Neural progenitor cell (in vitro differentiated cells): Measurements from ENCODE around the gene IFT172.
A peak's percentile ranks its signal among the peaks of the same experiment; 100 is the strongest.

Source experiments
- EZH2 ChIP-seq: fragments of 200-600 bp; sonication (generic); IDR thresholded peaks from 2 replicates; pipeline ENCODE4 v1.6.1; 2017; ENCODE audit warnings: antibody characterized with exemption, mild to moderate bottlenecking, moderate library complexity
- TF ChIP-seq, protein P1 (sequence below): fragments of 200-600 bp; sonication (generic); IDR thresholded peaks from 2 replicates; pipeline ENCODE4 v1.5.1; 2017; ENCODE audit warnings: antibody characterized with exemption, mild to moderate bottlenecking

- TF ChIP-seq, protein P1, sequence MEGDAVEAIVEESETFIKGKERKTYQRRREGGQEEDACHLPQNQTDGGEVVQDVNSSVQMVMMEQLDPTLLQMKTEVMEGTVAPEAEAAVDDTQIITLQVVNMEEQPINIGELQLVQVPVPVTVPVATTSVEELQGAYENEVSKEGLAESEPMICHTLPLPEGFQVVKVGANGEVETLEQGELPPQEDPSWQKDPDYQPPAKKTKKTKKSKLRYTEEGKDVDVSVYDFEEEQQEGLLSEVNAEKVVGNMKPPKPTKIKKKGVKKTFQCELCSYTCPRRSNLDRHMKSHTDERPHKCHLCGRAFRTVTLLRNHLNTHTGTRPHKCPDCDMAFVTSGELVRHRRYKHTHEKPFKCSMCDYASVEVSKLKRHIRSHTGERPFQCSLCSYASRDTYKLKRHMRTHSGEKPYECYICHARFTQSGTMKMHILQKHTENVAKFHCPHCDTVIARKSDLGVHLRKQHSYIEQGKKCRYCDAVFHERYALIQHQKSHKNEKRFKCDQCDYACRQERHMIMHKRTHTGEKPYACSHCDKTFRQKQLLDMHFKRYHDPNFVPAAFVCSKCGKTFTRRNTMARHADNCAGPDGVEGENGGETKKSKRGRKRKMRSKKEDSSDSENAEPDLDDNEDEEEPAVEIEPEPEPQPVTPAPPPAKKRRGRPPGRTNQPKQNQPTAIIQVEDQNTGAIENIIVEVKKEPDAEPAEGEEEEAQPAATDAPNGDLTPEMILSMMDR: peak; percentile 6
- no peak for TF ChIP-seq EZH2
These were observed 61.1 kb downstream of the IFT172 start, which contains the start of gene NRBP1 for GRCh38 chr2:27428213-27428977.
